OCI-M2 (cell line): ENCODE measurements around the gene CMA1.
"Not testable (repeated sequence)": the region's sequence is repeated elsewhere in the genome, so short reads cannot be mapped to it uniquely, and the experiment has no call there.

Source experiments
- DNase-seq: peaks from one replicate; lab custom pipeline; 2025; ENCODE audit not compliant: unreplicated experiment; lab: John Stamatoyannopoulos, UW

The CMA1 gene

GRCh38 chr14:24508155-24508840 is at the start of gene CMA1:
CMA1 (minus strand) TSS chr14:24508265; CDS start chr14:24508235, 30 bp downstream.
- DNase-seq: no peak

GRCh38 chr14:24556756-24557155 is 48.7 kb upstream of the CMA1 start:
- DNase-seq: no peak

- not testable (repeated sequence) for DNase-seq
Measured at GRCh38 chr14:24549064-24549463, 41.0 kb upstream of the CMA1 start.

- DNase-seq: no peak
Measured at GRCh38 chr14:24542346-24542936, 34.4 kb upstream of the CMA1 start.

- no peak for DNase-seq
Measured at GRCh38 chr14:24535737-24536136, 27.7 kb upstream of the CMA1 start.

- no peak for DNase-seq
Measured at GRCh38 chr14:24534286-24534685, 26.2 kb upstream of the CMA1 start.

- not testable (repeated sequence) for DNase-seq
Measured at GRCh38 chr14:24525877-24526620, 18.0 kb upstream of the CMA1 start.

- no peak for DNase-seq
Measured at GRCh38 chr14:24518851-24519250, 10.8 kb upstream of the CMA1 start.

- DNase-seq: no peak
Measured at GRCh38 chr14:24514209-24514608, 6.1 kb upstream of the CMA1 start.

GRCh38 chr14:24513009-24513408 is 4.9 kb upstream of the CMA1 start:
- no peak for DNase-seq

- no peak for DNase-seq
Measured at GRCh38 chr14:24506443-24506842, 1.6 kb downstream of the CMA1 start.

- no peak for DNase-seq
Measured at GRCh38 chr14:24504425-24504950, 3.6 kb downstream of the CMA1 start.

- DNase-seq: not testable (repeated sequence)
Measured at GRCh38 chr14:24491586-24492408, 16.3 kb downstream of the CMA1 start.

GRCh38 chr14:24483604-24484252 is 24.3 kb downstream of the CMA1 start:
- no peak for DNase-seq

- DNase-seq: not testable (repeated sequence)
Measured at GRCh38 chr14:24482699-24483303, 25.3 kb downstream of the CMA1 start.

GRCh38 chr14:24481622-24482324 is 26.3 kb downstream of the CMA1 start:
- no peak for DNase-seq

GRCh38 chr14:24479999-24480398 is 28.1 kb downstream of the CMA1 start:
- not testable (repeated sequence) for DNase-seq

- DNase-seq: no peak
Measured at GRCh38 chr14:24475261-24475660, 32.8 kb downstream of the CMA1 start.

GRCh38 chr14:24473211-24473610 is 34.9 kb downstream of the CMA1 start:
- no peak for DNase-seq
